Astrocyte of the cerebellum (primary cell): ENCODE data around the gene CAMTA1.

ENCODE experiments used
- DNase-seq: peaks from one replicate; pipeline ENCODE4 v3.0.0-alpha.2; 2011; ENCODE audit warnings: low read depth
- H3K4me3 ChIP-seq: 2 replicates; pipeline ENCODE4 v1.5.1; 2011; ENCODE audit warnings: mild to moderate bottlenecking, low read depth, low read length, moderate library complexity
- CTCF ChIP-seq: IDR thresholded peaks from 2 replicates; pipeline ENCODE4 v1.5.1; 2012; ENCODE audit warnings: low read length, low read depth, moderate library complexity, mild to moderate bottlenecking; ENCODE audit errors: missing control alignments
- in situ Hi-C: cut with HindIII; loops from 2 replicates; pipeline ENCODE4 v1.10.0; 2017; ENCODE audit warnings: low sequenced_read_pairs

The CAMTA1 gene

GRCh38 chr1:6911021-6911941 is 126.0 kb downstream of the CAMTA1 start:
- in situ Hi-C loops, result no loop called here
- TF ChIP-seq CTCF, result no peak
- no peak for DNase-seq
- H3K4me3 ChIP-seq, result no peak overlapping the region

- in situ Hi-C loops, result no loop called here
- no peak for DNase-seq
- H3K4me3 ChIP-seq, result no peak overlapping the region
- no peak for TF ChIP-seq CTCF
These were observed 126.7 kb downstream of the CAMTA1 start for GRCh38 chr1:6911974-6912373.

- TF ChIP-seq CTCF, result no peak
- in situ Hi-C loops, result no loop called here
- no peak for DNase-seq
- no peak overlapping the region for H3K4me3 ChIP-seq
These were observed 127.3 kb downstream of the CAMTA1 start for GRCh38 chr1:6912518-6912917.

- in situ Hi-C loops, result no loop called here
- H3K4me3 ChIP-seq, result no peak overlapping the region
- TF ChIP-seq CTCF, result no peak
- no peak for DNase-seq
These were observed 127.8 kb downstream of the CAMTA1 start for GRCh38 chr1:6913086-6913485.

GRCh38 chr1:6914706-6915105 is 129.5 kb downstream of the CAMTA1 start:
- H3K4me3 ChIP-seq, result no peak overlapping the region
- TF ChIP-seq CTCF, result no peak
- in situ Hi-C loops, result loop anchor here (5.0 kb wide), 1 partner anchor 83 kb away; no protein-coding TSS in a partner anchor
- DNase-seq, result no peak

- in situ Hi-C loops, result loop anchor here (5.0 kb wide), 1 partner anchor 81 kb away; no protein-coding TSS in a partner anchor
- no peak for TF ChIP-seq CTCF
These were observed 130.8 kb downstream of the CAMTA1 start for GRCh38 chr1:6915999-6916565.

More at GRCh38 chr1:6915999-6916565, 130.8 kb downstream of the CAMTA1 start:
- no peak for DNase-seq
- H3K4me3 ChIP-seq, result no peak overlapping the region
